ENCODE data around the gene PMFBP1.

DNA sequence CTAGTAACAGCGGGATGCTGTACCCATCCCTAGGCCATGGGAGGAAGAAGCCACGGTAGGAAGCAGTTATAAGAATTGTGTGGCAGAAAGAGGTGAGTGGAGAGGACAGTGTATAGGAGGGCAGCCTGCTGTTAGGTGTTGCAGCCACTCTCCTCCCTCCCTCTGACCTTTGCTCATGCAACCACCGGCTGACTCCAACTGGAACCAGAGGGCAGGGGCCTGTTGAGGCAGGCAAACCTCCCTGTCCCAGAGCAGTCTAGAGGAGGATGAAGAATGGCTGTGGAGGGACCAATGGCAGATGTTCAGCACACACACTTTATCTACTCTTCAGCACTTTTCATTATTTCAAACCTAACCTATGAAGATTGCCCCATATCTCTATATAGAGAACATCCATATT is 80.7 kb downstream of the PMFBP1 start:
- no peak for TF ChIP-seq EZH2 (IDR thresholded peaks at IDR 0.05; ENCODE audit: borderline replicate concordance, low read length)
- TF ChIP-seq, protein P1, sequence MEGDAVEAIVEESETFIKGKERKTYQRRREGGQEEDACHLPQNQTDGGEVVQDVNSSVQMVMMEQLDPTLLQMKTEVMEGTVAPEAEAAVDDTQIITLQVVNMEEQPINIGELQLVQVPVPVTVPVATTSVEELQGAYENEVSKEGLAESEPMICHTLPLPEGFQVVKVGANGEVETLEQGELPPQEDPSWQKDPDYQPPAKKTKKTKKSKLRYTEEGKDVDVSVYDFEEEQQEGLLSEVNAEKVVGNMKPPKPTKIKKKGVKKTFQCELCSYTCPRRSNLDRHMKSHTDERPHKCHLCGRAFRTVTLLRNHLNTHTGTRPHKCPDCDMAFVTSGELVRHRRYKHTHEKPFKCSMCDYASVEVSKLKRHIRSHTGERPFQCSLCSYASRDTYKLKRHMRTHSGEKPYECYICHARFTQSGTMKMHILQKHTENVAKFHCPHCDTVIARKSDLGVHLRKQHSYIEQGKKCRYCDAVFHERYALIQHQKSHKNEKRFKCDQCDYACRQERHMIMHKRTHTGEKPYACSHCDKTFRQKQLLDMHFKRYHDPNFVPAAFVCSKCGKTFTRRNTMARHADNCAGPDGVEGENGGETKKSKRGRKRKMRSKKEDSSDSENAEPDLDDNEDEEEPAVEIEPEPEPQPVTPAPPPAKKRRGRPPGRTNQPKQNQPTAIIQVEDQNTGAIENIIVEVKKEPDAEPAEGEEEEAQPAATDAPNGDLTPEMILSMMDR (IDR thresholded peaks at IDR 0.05; ENCODE audit: low read length) = no peak
